IMR-90 (cell line): ENCODE measurements around the gene NTRK2. TPM values are rescaled to one million over a fixed set of nuclear protein-coding genes. Genes with fewer than 3 reads are reported as not detected.

ENCODE experiments used
- ATAC-seq: fragments of 200-7000 bp; cut with Tn5 transposase; 2 replicates; pipeline ENCODE4 v1.9.1; 2020; ENCODE audit warnings: low read depth, mild to moderate bottlenecking, moderate library complexity
- BruUV-seq: library from RNA; stranded (reverse); fragments of 400-500 nt; replicated peaks from 2 replicates; lab custom pipeline; 2021; lab: Mats Ljungman, UMichigan
- CTCF ChIA-PET: fragments of 300-600 bp; formaldehyde crosslinking; extraction: SDS; loops from one replicate; lab custom pipeline; 2021; ENCODE audit warnings: antibody characterized with exemption; lab: Yijun Ruan, JAX
- POLR2A ChIA-PET: fragments of 300-600 bp; sonication (Branson Sonifier 250); formaldehyde crosslinking; loops from one replicate; lab custom pipeline; 2022; ENCODE audit warnings: antibody characterized with exemption; ENCODE audit not compliant: unreplicated experiment; lab: Charles Lee
- DNase-seq: peaks from one replicate; pipeline ENCODE4 v3.0.0; 2013
- H2AFZ ChIP-seq: replicated peaks from 2 replicates; pipeline ENCODE3; 2013; ENCODE audit warnings: low read length, mild to moderate bottlenecking; ENCODE audit not compliant: poor library complexity
- H2AK5ac ChIP-seq: 2 replicates; pipeline ENCODE4 v1.6.1; 2013; ENCODE audit warnings: low read depth, low read length, inconsistent platforms
- H2AK9ac ChIP-seq: replicated peaks from 2 replicates; pipeline ENCODE3; 2013; ENCODE audit warnings: mild to moderate bottlenecking, low read depth, low read length, moderate library complexity; ENCODE audit not compliant: poor library complexity
- H2BK120ac ChIP-seq: 2 replicates; pipeline ENCODE4 v1.6.1; 2013; ENCODE audit warnings: low read depth, low read length, inconsistent platforms
- H2BK15ac ChIP-seq: 3 replicates; pipeline ENCODE4 v1.6.1; 2013; ENCODE audit warnings: low read depth, low read length, inconsistent platforms
- H2BK20ac ChIP-seq: 2 replicates; pipeline ENCODE4 v1.6.1; 2013; ENCODE audit warnings: low read depth, mild to moderate bottlenecking, inconsistent platforms, low read length, moderate library complexity
- H2BK5ac ChIP-seq: 2 replicates; pipeline ENCODE4 v1.6.1; 2013; ENCODE audit warnings: mild to moderate bottlenecking, low read depth, low read length, inconsistent platforms; ENCODE audit not compliant: poor library complexity, severe bottlenecking
- H3K14ac ChIP-seq: replicated peaks from 2 replicates; pipeline ENCODE4 v1.6.1; 2013; ENCODE audit warnings: low read depth, low read length, inconsistent platforms
- H3K18ac ChIP-seq: 2 replicates; pipeline ENCODE4 v1.6.1; 2013; ENCODE audit warnings: low read depth, low read length, control low read depth
- H3K23ac ChIP-seq: 2 replicates; pipeline ENCODE4 v1.6.1; 2013; ENCODE audit warnings: low read depth, low read length, inconsistent platforms
- H3K27ac ChIP-seq: 2 replicates; pipeline ENCODE4 v1.5.1; 2013; ENCODE audit warnings: mild to moderate bottlenecking, control low read depth, low read length; ENCODE audit not compliant: insufficient read depth
- H3K27me3 ChIP-seq: 2 replicates; pipeline ENCODE4 v1.6.1; 2013; ENCODE audit warnings: low read length; ENCODE audit not compliant: control insufficient read depth, insufficient read depth
- H3K36me3 ChIP-seq: 2 replicates; pipeline ENCODE4 v1.6.1; 2013; ENCODE audit warnings: low read length, mixed read lengths; ENCODE audit not compliant: control insufficient read depth, insufficient read depth
- H3K4ac ChIP-seq: 2 replicates; pipeline ENCODE4 v1.6.1; 2013; ENCODE audit warnings: low read depth, low read length, inconsistent platforms
- H3K4me1 ChIP-seq: 2 replicates; pipeline ENCODE4 v1.6.1; 2013; ENCODE audit warnings: low read length, mixed read lengths; ENCODE audit not compliant: control insufficient read depth, insufficient read depth
- H3K4me2 ChIP-seq: 2 replicates; pipeline ENCODE4 v1.6.1; 2013; ENCODE audit warnings: low read depth, mild to moderate bottlenecking, control low read depth, low read length, moderate library complexity
- H3K4me3 ChIP-seq: 2 replicates; pipeline ENCODE4 v1.5.1; 2013; ENCODE audit warnings: low read depth, mild to moderate bottlenecking, control low read depth, low read length, moderate library complexity; ENCODE audit not compliant: insufficient read depth
- H3K56ac ChIP-seq: 2 replicates; pipeline ENCODE4 v1.6.1; 2013; ENCODE audit warnings: low read length, inconsistent platforms; ENCODE audit not compliant: insufficient read depth; ENCODE audit errors: extremely low read depth
- H3K79me1 ChIP-seq, 2 experiments: 2 replicates each; pipeline ENCODE4 v1.6.1; 2013; ENCODE audit warnings: low read length in 2 of 2, inconsistent platforms in 1 of 2, low read depth in 1 of 2
- H3K9ac ChIP-seq: 2 replicates; pipeline ENCODE4 v1.6.1; 2013; ENCODE audit warnings: low read depth, low read length, control low read depth
- H3K9me1 ChIP-seq: 2 replicates; pipeline ENCODE4 v1.6.1; 2013; ENCODE audit warnings: low read length, inconsistent platforms; ENCODE audit not compliant: insufficient read depth
- H3K9me3 ChIP-seq: 2 replicates; pipeline ENCODE4 v1.6.1; 2013; ENCODE audit warnings: low read length; ENCODE audit not compliant: control insufficient read depth, insufficient read depth
- H4K20me1 ChIP-seq: 2 replicates; pipeline ENCODE4 v1.6.1; 2013; ENCODE audit warnings: low read length, inconsistent platforms; ENCODE audit not compliant: insufficient read depth
- H4K5ac ChIP-seq: 2 replicates; pipeline ENCODE4 v1.6.1; 2013; ENCODE audit warnings: mild to moderate bottlenecking, low read depth, low read length, control low read depth
- H4K8ac ChIP-seq, 2 experiments: 2 replicates each; pipeline ENCODE4 v1.6.1; 2013; ENCODE audit warnings: low read depth in 2 of 2, low read length in 2 of 2, control low read depth in 1 of 2, inconsistent platforms in 1 of 2
- H4K91ac ChIP-seq: 2 replicates; pipeline ENCODE4 v1.6.1; 2013; ENCODE audit warnings: low read depth, low read length, inconsistent platforms; ENCODE audit not compliant: insufficient read depth
- BHLHE40 ChIP-seq: fragments of 150-350 bp; IDR thresholded peaks from 2 replicates; pipeline ENCODE4 v1.6.1; 2016; ENCODE audit warnings: mild to moderate bottlenecking, low read depth, low read length
- CEBPB ChIP-seq: IDR thresholded peaks from 2 replicates; pipeline ENCODE4 v1.6.1; 2012; ENCODE audit warnings: low read depth, low read length, improper control_type of control experiment
- ELK1 ChIP-seq: fragments of 150-350 bp; IDR thresholded peaks from 2 replicates; pipeline ENCODE4 v1.6.1; 2016; ENCODE audit warnings: low read depth, mild to moderate bottlenecking, low read length, moderate library complexity, borderline replicate concordance
- MAFK ChIP-seq: IDR thresholded peaks from 2 replicates; pipeline ENCODE4 v1.6.1; 2012; ENCODE audit warnings: low read depth, low read length, improper control_type of control experiment
- MAZ ChIP-seq: IDR thresholded peaks from 2 replicates; pipeline ENCODE4 v1.6.1; 2012; ENCODE audit warnings: low read depth, mild to moderate bottlenecking, low read length, improper control_type of control experiment, moderate library complexity, borderline replicate concordance
- MXI1 ChIP-seq: IDR thresholded peaks from 2 replicates; pipeline ENCODE4 v1.6.1; 2012; ENCODE audit warnings: low read depth, mild to moderate bottlenecking, low read length, moderate library complexity, borderline replicate concordance
- NFE2L2 ChIP-seq: fragments of 150-350 bp; IDR thresholded peaks from 2 replicates; pipeline ENCODE4 v1.6.1; 2016; ENCODE audit warnings: low read depth, mild to moderate bottlenecking, low read length
- POLR2A ChIP-seq: IDR thresholded peaks from 2 replicates; pipeline ENCODE4 v1.6.1; 2012; ENCODE audit warnings: mild to moderate bottlenecking, low read depth, low read length
- RCOR1 ChIP-seq: IDR thresholded peaks from 2 replicates; pipeline ENCODE4 v1.6.1; 2012; ENCODE audit warnings: mild to moderate bottlenecking, low read length, improper control_type of control experiment; ENCODE audit not compliant: insufficient replicate concordance
- SMC3 ChIP-seq: fragments of 150-350 bp; IDR thresholded peaks from 2 replicates; pipeline ENCODE4 v1.6.1; 2016; ENCODE audit warnings: low read depth, mild to moderate bottlenecking, antibody characterized with exemption, low read length, moderate library complexity
- WGBS, 2 experiments: methylation state at CpG; one replicate each; pipeline versions ENCODE4 v1.1.5 to v1.1.7; 2013; ENCODE audit warnings: missing lambda C conversion rate in 2 of 2; ENCODE audit not compliant: insufficient read length in 1 of 2; ENCODE audit errors: extremely low coverage in 2 of 2; 5-methylcytosine and 5-hydroxymethylcytosine counted together
- dilution Hi-C: fragments of 300-500 bp; cut with HindIII; formaldehyde crosslinking; loops from one replicate; pipeline ENCODE4 v1.14.3; 2018; ENCODE audit warnings: low sequenced_read_pairs; ENCODE audit not compliant: unreplicated experiment
- in situ Hi-C: fragments of 300-500 bp; cut with MboI; formaldehyde crosslinking; loops from 3 replicates; pipeline ENCODE4 v1.14.3; 2019; ENCODE audit warnings: low sequenced_read_pairs, inconsistent platforms, mixed read lengths
- intact Hi-C: fragments of 100-400 bp; cut with micrococcal nuclease; formaldehyde crosslinking; loops from 2 replicates; pipeline ENCODE4 v1.10.0; 2022
- polyA plus RNA-seq, 3 experiments: library from polyadenylated mRNA; depleted of rRNA; stranded (reverse); fragments of >200 nt; gene quantifications; 2 replicates each; pipeline ENCODE4 v1.2.3, GENCODE V29; 2012; ENCODE audit warnings: low replicate concordance in 1 of 3
- total RNA-seq: library from RNA; depleted of rRNA; stranded (reverse); fragments of >200 nt; gene quantifications from 2 replicates; pipeline ENCODE4 v1.2.3, GENCODE V29; 2012

NTRK2 gene
- total and polyA plus RNA-seq, 2 of the 4 experiments (the other 2 are of a cell fraction), result under 0.01 to 0.02 TPM

GRCh38 chr9:85038061-85038460, 368.5 kb downstream of the NTRK2 start:
- WGBS, 2 experiments, result 60% methylated on average over 1 of the region's 2 CpGs; no CpG with 5 or more reads in 1 of the 2 experiments
- intact Hi-C loops, result no loop called here
- H3K56ac ChIP-seq, result no peak overlapping the region
- no peak overlapping the region for H3K18ac ChIP-seq
- ATAC-seq, result no peak
- H4K91ac ChIP-seq, result no peak overlapping the region
- no peak overlapping the region for H2AK9ac ChIP-seq
- H4K5ac ChIP-seq, result no peak overlapping the region
- BruUV-seq, result no TSS peak
- H3K9ac ChIP-seq, result no peak overlapping the region
- ChIA-PET POLR2A (no interaction called here), CTCF (interaction anchor here (0.6 kb wide), 1 partner anchor 1114 kb away, joined by 4 read pairs; no protein-coding TSS in a partner anchor)
- H2BK20ac ChIP-seq, result no peak overlapping the region
- H3K9me1 ChIP-seq, result no peaks in the 10 kb centered on the region
- H3K4me2 ChIP-seq, result no peak overlapping the region
- no peaks in the 10 kb centered on the region for H3K27me3 ChIP-seq
- H2AK5ac ChIP-seq, result no peak overlapping the region
- H3K79me1 ChIP-seq, result no peaks in the 10 kb centered on the region
- H3K9me3 ChIP-seq, result peaks cover 19% of the 10 kb centered on the region
- no peak overlapping the region for H3K4me3 ChIP-seq
- no peak overlapping the region for H2AFZ ChIP-seq
- TF ChIP-seq ELK1 (no peak), CEBPB (no peak), POLR2A (no peak), RCOR1 (no peak), MAZ (no peak), MAFK (no peak), NFE2L2 (no peak), BHLHE40 (no peak), SMC3 (no peak), MXI1 (no peak)
- H4K20me1 ChIP-seq, result no peaks in the 10 kb centered on the region
- no peak overlapping the region for H3K23ac ChIP-seq
- in situ Hi-C loops, result no loop called here
- no peaks in the 10 kb centered on the region for H3K4me1 ChIP-seq
- H2BK5ac ChIP-seq, result no peak overlapping the region
- no peaks in the 10 kb centered on the region for H3K36me3 ChIP-seq
- H2BK120ac ChIP-seq, result no peak overlapping the region
- no peak for DNase-seq
- H2BK15ac ChIP-seq, result no peak overlapping the region
- H3K4ac ChIP-seq, result no peak overlapping the region
- H3K14ac ChIP-seq, result no peak overlapping the region
- H3K27ac ChIP-seq, result no peak overlapping the region
- dilution Hi-C loops, result no loop called here
- no peak overlapping the region for H4K8ac ChIP-seq
